A673 (cell line): ENCODE measurements around the gene GALNTL6.

ENCODE experiments used
- CTCF ChIP-seq: fragments of 300-800, 200-600 bp; sonication (generic); conservative IDR thresholded peaks from 2 replicates; pipeline ENCODE4 v1.5.1; 2017; ENCODE audit warnings: low read depth, mild to moderate bottlenecking, antibody characterized with exemption, low read length, moderate library complexity, mixed read lengths
- EZH2 ChIP-seq: fragments of 200-600 bp; sonication (generic); IDR thresholded peaks from 2 replicates; pipeline ENCODE4 v1.6.1; 2017; ENCODE audit warnings: borderline replicate concordance, low read depth, mild to moderate bottlenecking, mixed read lengths, antibody characterized with exemption, low read length; ENCODE audit not compliant: poor library complexity, severe bottlenecking

DNA sequence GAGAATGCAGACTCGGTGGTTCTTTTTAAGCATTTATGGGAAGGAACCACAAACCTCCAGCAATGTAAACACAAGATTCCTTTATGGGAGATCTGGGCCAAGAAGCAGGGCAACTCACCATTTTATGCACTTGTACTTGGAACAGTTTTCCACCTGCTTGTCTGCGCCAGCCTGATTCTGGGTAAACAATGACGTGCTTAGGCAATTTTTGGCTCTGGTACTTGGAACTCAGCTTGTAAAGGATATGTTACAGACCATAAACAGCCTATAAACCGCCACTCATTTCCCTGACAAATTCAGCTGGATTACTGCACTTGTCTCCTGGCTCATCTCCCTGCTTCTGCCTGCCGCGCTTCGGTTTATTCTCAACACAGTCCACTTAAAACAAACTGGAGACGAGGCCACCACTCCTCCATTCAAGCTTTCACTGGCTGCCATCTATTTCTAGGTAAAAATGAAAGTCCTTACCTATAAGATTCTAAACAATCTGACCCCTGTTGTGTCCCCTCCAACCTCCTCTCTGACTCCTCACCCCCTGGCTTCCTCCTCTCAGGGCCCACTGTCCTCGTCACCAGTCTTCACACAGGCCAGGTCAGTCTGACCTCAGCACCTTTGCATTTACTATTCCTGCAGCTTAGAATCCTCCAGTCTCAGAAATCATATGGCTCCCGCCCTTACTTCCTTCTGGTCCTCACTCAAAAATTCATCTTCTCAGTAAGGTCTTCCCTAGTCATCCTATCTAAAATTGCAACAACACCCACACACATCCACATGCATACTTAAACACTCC, 1149.6 kb downstream of the GALNTL6 start:
- TF ChIP-seq CTCF (no peak), EZH2 (no peak)
